ENCODE results near the gene ZNF784. TPM values are rescaled to one million over a fixed set of nuclear protein-coding genes. Genes with fewer than 3 reads are reported as not detected.

The ZNF784 gene
- total and polyA plus RNA-seq, 2 experiments from 2014 or later, result 1.3 to 3.0 TPM

- no peak overlapping the region for H3K4me3 ChIP-seq
- no peak overlapping the region for H3K4me2 ChIP-seq (ENCODE audit: unreplicated experiment)
- no peaks in the 10 kb centered on the region for H3K9me2 ChIP-seq (ENCODE audit: insufficient read depth)
- peaks cover 6% of the 10 kb centered on the region; the same call in 1 of the 2 replicates for H3F3A ChIP-seq (ENCODE audit: insufficient read depth)
- 75 to 78% methylated on average over 12 of the region's 12 CpGs for WGBS, 2 experiments (ENCODE audit: low coverage in 1 of 2, low lambda C conversion rate in 2 of 2, missing lambda C conversion rate in 2 of 2)
- H3K9me3 ChIP-seq (ENCODE audit: low read depth), result no peaks in the 10 kb centered on the region
- peaks cover 97% of the 10 kb centered on the region for H3K79me2 ChIP-seq (ENCODE audit: insufficient read depth)
- H3K36me3 ChIP-seq (ENCODE audit: low read depth), result peaks cover 18% of the 10 kb centered on the region; the same call in 1 of the 2 replicates
- no peak overlapping the region for H3K9ac ChIP-seq
- TF ChIP-seq EZH2phosphoT487 (IDR thresholded peaks at IDR 0.05; ENCODE audit: insufficient read depth, low read depth), result no peak
- TF ChIP-seq EZH2 (IDR thresholded peaks at IDR 0.05; ENCODE audit: insufficient read depth, poor library complexity, severe bottlenecking), result no peak
- in situ Hi-C loops (cut with MboI), result loop anchor here (25.0 kb wide), 1 partner anchor 1204 kb away; the partner anchor contains the start of genes CDC42EP5 and LENG9
- no peak overlapping the region for H2AFZ ChIP-seq
- H4K20me1 ChIP-seq (ENCODE audit: insufficient read depth), result 0 out of 2 replicates have a peak, but pooled peaks cover 2% of the 10 kb centered on the region
- H3K4me1 ChIP-seq (ENCODE audit: insufficient read depth), result no peaks in the 10 kb centered on the region
- no peak overlapping the region for H3K27ac ChIP-seq
- H3K27me3 ChIP-seq (replicated peaks; ENCODE audit: insufficient read depth), result no peaks in the 10 kb centered on the region
- no peak for DNase-seq
These were observed 42.1 kb upstream of the ZNF784 start for GRCh38 chr19:55666343-55667005.

GRCh38 chr19:55663846-55664536 is 39.6 kb upstream of the ZNF784 start:
- Histone ChIP-seq H3K9ac (no peak overlapping the region), H3K27me3 (replicated peaks; ENCODE audit: insufficient read depth) (no peaks in the 10 kb centered on the region), H3K4me2 (ENCODE audit: unreplicated experiment) (no peak overlapping the region), H3K36me3 (ENCODE audit: low read depth) (peaks cover 24% of the 10 kb centered on the region; the same call in 1 of the 2 replicates), H3F3A (ENCODE audit: insufficient read depth) (no peaks in the 10 kb centered on the region), H2AFZ (no peak overlapping the region), H3K27ac (no peak overlapping the region), H3K9me3 (ENCODE audit: low read depth) (no peaks in the 10 kb centered on the region), H4K20me1 (ENCODE audit: insufficient read depth) (peaks cover 6% of the 10 kb centered on the region; the same call in 1 of the 2 replicates), H3K79me2 (ENCODE audit: insufficient read depth) (peaks cover 97% of the 10 kb centered on the region), H3K4me1 (ENCODE audit: insufficient read depth) (no peaks in the 10 kb centered on the region), H3K9me2 (ENCODE audit: insufficient read depth) (no peaks in the 10 kb centered on the region), H3K4me3 (no peak overlapping the region)
- in situ Hi-C loops (cut with MboI), result loop anchor here (25.0 kb wide), 1 partner anchor 1202 kb away; the partner anchor contains the start of genes CDC42EP5 and LENG9
- DNase-seq, result no peak
- 86 to 88% methylated on average over 16 to 20 of the region's 20 CpGs for WGBS, 2 experiments (ENCODE audit: low coverage in 1 of 2, low lambda C conversion rate in 2 of 2, missing lambda C conversion rate in 2 of 2)
- TF ChIP-seq EZH2phosphoT487 (IDR thresholded peaks at IDR 0.05; ENCODE audit: insufficient read depth, low read depth) (no peak), EZH2 (IDR thresholded peaks at IDR 0.05; ENCODE audit: insufficient read depth, poor library complexity, severe bottlenecking) (no peak)

- H3F3A ChIP-seq (ENCODE audit: insufficient read depth), result peaks cover under 1% of the 10 kb centered on the region; the same call in 1 of the 2 replicates
- peaks cover 19% of the 10 kb centered on the region for H3K4me1 ChIP-seq (ENCODE audit: insufficient read depth)
- H3K4me3 ChIP-seq, result no peak overlapping the region
- no peaks in the 10 kb centered on the region for H3K27me3 ChIP-seq (replicated peaks; ENCODE audit: insufficient read depth)
- H3K79me2 ChIP-seq (ENCODE audit: insufficient read depth), result peaks cover 97% of the 10 kb centered on the region
- H2AFZ ChIP-seq, result no peak overlapping the region
- H3K4me2 ChIP-seq (ENCODE audit: unreplicated experiment), result no peak overlapping the region
- H3K9me2 ChIP-seq (ENCODE audit: insufficient read depth), result no peaks in the 10 kb centered on the region
- DNase-seq, result no peak
- no peak for TF ChIP-seq EZH2phosphoT487 (IDR thresholded peaks at IDR 0.05; ENCODE audit: insufficient read depth, low read depth)
- no peak for TF ChIP-seq EZH2 (IDR thresholded peaks at IDR 0.05; ENCODE audit: insufficient read depth, poor library complexity, severe bottlenecking)
- no peak overlapping the region for H3K9ac ChIP-seq
- peaks cover 24% of the 10 kb centered on the region; the same call in 1 of the 2 replicates for H4K20me1 ChIP-seq (ENCODE audit: insufficient read depth)
- H3K36me3 ChIP-seq (ENCODE audit: low read depth), result peaks cover 24% of the 10 kb centered on the region; the same call in 1 of the 2 replicates
- in situ Hi-C loops (cut with MboI), result loop anchor here (25.0 kb wide), 1 partner anchor 1200 kb away; the partner anchor contains the start of genes CDC42EP5 and LENG9
- no peaks in the 10 kb centered on the region for H3K9me3 ChIP-seq (ENCODE audit: low read depth)
- H3K27ac ChIP-seq, result no peak overlapping the region
- 92 to 100% methylated on average over 5 to 7 of the region's 7 CpGs for WGBS, 2 experiments (ENCODE audit: low coverage in 1 of 2, low lambda C conversion rate in 2 of 2, missing lambda C conversion rate in 2 of 2)
These were observed 37.5 kb upstream of the ZNF784 start for GRCh38 chr19:55661826-55662225.

DNA sequence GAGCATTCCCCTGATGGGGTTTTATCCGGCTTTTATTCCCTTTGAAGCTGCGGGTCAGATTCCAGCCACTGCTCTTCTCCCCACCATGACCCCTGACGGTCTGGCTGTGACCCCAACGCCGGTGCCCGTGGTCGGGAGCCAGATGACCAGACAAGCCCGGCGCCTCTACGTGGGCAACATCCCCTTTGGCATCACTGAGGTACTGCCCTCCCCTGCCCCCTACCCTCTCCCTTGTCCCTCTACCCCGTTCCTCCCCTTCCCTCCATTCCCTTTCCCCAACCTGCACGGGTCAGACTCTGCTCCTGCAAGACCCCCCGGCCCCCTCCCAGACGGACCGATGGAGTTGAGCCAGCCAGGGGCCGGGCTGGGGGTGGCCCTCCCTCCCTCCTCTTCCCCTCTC is 36.6 kb upstream of the ZNF784 start:
- H3K4me2 ChIP-seq (ENCODE audit: unreplicated experiment), result no peak overlapping the region
- H3K4me3 ChIP-seq, result no peak overlapping the region
- in situ Hi-C loops (cut with MboI), result loop anchor here (25.0 kb wide), 1 partner anchor 1199 kb away; the partner anchor contains the start of genes CDC42EP5 and LENG9
- no peaks in the 10 kb centered on the region for H3K9me3 ChIP-seq (ENCODE audit: low read depth)
- H3K79me2 ChIP-seq (ENCODE audit: insufficient read depth), result peaks cover 97% of the 10 kb centered on the region
- H3K9ac ChIP-seq, result no peak overlapping the region
- TF ChIP-seq EZH2 (IDR thresholded peaks at IDR 0.05; ENCODE audit: insufficient read depth, poor library complexity, severe bottlenecking), result no peak
- no peak for TF ChIP-seq EZH2phosphoT487 (IDR thresholded peaks at IDR 0.05; ENCODE audit: insufficient read depth, low read depth)
- H3K9me2 ChIP-seq (ENCODE audit: insufficient read depth), result no peaks in the 10 kb centered on the region
- H3F3A ChIP-seq (ENCODE audit: insufficient read depth), result peaks cover 8% of the 10 kb centered on the region
- no peak overlapping the region for H3K27ac ChIP-seq
- peaks cover 32% of the 10 kb centered on the region; the same call in 1 of the 2 replicates for H4K20me1 ChIP-seq (ENCODE audit: insufficient read depth)
- H3K4me1 ChIP-seq (ENCODE audit: insufficient read depth), result peaks cover 24% of the 10 kb centered on the region
- H3K36me3 ChIP-seq (ENCODE audit: low read depth), result peaks cover 24% of the 10 kb centered on the region; the same call in 1 of the 2 replicates
- H3K27me3 ChIP-seq (replicated peaks; ENCODE audit: insufficient read depth), result no peaks in the 10 kb centered on the region
- 74 to 84% methylated on average over 5 to 16 of the region's 16 CpGs for WGBS, 2 experiments (ENCODE audit: low coverage in 1 of 2, low lambda C conversion rate in 2 of 2, missing lambda C conversion rate in 2 of 2)
- no peak for DNase-seq
- no peak overlapping the region for H2AFZ ChIP-seq
